GM19395 (cell line): Measurements from ENCODE around the gene PLEKHN1.
"Not testable (repeated sequence)": the region's sequence is repeated elsewhere in the genome, so short reads cannot be mapped to it uniquely, and the experiment has no call there.

ENCODE experiments used
- ATAC-seq: cut with Tn5 transposase; IDR thresholded peaks from one replicate; pipeline ENCODE4 v1.9.1; 2021; ENCODE audit warnings: mild to moderate bottlenecking, moderate library complexity; ENCODE audit not compliant: unreplicated experiment

PLEKHN1 gene

DNA sequence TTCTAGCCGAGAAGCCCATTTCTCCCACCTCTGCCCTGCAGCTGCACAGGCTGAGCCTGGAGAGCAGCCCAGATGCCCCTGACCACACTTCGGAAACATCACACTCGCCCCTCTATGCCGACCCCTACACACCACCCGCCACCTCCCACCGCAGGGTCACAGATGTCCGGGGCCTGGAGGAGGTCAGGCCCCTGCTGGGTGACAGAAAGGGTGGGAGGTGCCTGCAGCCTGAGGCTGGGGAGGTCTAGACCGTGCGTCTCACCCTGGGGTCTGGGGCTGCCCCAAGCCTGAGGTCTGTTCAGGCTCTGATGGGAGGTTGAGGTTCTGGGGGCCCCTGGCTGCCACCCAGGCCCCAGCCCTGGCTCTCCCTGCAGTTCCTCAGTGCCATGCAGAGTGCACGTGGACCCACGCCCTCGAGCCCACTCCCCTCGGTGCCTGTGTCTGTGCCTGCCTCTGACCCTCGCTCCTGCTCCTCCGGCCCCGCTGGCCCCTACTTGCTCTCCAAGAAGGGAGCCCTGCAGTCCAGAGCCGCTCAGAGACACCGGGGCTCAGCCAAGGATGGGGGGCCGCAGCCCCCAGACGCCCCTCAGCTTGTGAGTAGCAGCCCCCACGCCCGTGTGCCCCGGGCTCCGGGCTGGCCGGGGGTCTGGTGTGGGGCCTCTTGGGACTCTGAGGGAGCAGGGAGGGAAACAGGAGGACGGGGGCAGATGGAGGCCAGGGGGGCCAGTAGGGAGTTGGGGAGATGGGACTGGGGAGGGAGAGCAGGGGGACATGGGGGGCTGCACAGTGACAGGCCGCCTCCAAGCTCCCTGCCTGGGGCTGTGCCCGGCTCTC lies 7.4 kb downstream of the PLEKHN1 start:
- no peak for ATAC-seq

- ATAC-seq: no peak
Measured at GRCh38 chr1:974293-974640, 8.0 kb downstream of the PLEKHN1 start.

- no peak for ATAC-seq
Measured at GRCh38 chr1:974687-975328, 8.5 kb downstream of the PLEKHN1 start.

GRCh38 chr1:975365-975764 lies 9.1 kb downstream of the PLEKHN1 start:
- no peak for ATAC-seq

- no peak for ATAC-seq
Measured at GRCh38 chr1:975896-976683, 9.8 kb downstream of the PLEKHN1 start.

DNA sequence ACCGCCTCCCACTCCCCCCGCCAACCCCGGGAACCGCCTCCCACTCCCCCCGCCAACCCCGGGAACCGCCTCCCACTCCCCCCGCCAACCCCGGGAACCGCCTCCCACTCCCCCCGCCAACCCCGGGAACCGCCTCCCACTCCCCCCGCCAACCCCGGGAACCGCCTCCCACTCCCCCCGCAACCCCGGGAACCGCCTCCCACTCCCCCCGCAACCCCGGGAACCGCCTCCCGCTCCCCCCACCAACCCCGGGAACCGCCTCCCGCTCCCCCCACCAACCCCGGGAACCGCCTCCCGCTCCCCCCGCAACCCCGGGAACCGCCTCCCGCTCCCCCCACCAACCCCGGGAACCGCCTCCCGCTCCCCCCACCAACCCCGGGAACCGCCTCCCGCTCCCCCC lies 10.5 kb downstream of the PLEKHN1 start:
- not testable (repeated sequence) for ATAC-seq

- no peak for ATAC-seq
Measured at GRCh38 chr1:978069-978834, 12.0 kb downstream of the PLEKHN1 start.

DNA sequence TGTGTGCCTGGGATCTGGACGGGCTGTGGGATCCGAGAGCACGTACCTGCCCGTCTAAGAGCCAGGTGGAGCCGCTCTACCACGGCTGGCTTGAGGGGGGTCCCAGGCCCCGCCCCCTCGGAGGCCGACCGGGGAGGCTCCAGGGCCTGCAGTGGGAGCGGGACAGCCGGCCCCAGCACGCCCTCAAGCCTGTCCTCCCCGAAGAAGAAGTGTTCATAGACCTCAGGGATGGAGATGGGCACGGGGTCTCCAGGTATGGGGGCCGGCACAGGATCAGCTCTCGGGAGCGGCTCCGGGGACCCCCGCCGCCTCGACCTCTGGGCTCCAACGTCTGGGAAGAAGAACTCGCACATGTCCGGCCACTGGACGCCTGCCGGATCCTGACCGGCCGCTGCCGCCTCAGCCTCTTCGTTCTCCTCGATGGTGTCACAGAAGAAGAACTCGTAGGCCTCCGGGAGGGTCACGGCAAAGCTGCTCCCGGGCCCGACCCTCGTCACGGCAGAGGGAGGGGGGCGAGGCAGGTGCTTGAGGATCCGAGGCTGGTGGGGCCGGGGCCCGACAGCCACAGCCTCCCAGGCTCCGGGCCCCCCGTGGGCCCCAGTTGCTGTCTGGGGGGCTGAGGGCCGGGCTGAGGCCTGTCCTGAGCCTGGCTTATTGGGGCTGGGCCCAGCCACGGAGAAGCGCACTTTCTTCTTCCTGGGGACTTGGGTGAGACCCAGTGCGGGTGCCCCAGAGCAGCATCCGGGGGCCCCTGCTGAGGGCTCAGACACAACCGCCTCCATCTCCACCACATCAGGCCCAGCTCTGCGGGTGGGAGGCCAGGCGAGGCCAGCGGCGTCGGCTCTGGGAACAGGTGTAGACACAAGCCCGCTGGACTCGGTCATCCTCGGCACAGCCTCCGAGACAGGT lies 12.8 kb downstream of the PLEKHN1 start:
- ATAC-seq: no peak

- no peak for ATAC-seq
Measured at GRCh38 chr1:979744-980072, 13.4 kb downstream of the PLEKHN1 start.

DNA sequence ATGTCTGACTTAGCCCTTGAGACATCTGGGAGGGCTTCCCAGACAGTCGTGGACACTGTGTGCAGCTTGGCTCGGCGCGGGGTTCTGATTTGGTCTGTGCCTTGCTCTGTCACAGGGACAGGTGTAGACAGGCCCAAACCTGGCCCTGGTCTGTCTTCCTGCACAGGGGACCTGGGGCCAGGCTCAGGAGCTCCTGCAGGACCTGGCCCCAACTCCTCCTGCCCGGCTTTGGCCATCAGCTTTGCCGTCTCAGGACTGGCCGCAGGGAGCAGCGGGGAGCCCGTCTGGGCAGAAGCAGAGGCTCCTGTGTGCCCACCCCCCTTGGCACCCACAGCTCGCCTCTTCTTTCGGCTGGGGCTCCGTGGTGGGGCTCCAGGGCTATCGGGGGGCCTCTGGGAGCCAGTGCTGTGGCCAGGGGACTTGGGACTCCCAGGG lies 13.9 kb downstream of the PLEKHN1 start:
- ATAC-seq: no peak

DNA sequence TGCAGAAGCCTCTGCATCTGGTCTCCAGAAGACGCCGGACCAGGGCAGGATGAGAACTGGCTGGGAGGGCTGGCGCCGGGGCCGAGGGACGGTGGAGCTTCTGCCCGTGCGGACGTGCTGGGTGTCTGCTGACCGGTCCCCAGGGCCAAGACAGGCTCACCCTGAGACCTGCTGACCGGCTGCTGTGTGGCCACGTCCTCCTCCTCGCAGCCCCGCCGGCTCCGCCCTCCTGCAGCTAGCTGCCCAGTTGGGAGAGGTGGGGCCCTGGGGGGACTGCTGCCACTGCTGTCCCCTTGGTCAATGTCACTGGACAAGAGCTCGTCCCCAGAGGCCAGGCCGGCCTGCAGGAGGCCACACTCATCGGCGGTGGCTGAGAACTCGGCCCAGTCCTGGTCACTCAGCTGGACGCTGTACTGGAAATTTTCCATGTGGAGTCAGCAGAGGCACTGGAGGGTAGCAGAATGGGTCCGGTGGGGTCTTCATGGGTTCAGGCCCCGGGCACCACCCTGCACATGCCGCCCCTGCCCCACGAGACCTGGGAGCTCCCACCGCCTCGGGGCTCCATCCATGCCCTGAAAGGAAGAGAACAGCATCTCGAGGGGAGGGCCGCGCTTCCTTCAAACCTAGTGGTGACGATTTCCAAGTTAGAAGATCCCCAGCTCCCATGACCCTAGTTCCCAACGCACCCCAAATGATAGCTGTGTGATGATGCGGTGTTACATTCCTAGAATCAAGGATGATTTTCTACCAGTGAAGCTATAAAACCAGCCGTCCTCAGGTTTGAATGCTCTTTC lies 14.5 kb downstream of the PLEKHN1 start:
- no peak for ATAC-seq

- ATAC-seq: no peak
Measured at GRCh38 chr1:981491-981954, 15.2 kb downstream of the PLEKHN1 start.

GRCh38 chr1:981955-982558 lies 15.8 kb downstream of the PLEKHN1 start, which contains the start of gene PERM1:
TSS of gene PERM1 (minus strand) at chr1:982093. CDS start at chr1:981029, 1,064 bp downstream.
- no peak for ATAC-seq

- ATAC-seq: no peak
Measured at GRCh38 chr1:982765-983436, 16.6 kb downstream of the PLEKHN1 start.

DNA sequence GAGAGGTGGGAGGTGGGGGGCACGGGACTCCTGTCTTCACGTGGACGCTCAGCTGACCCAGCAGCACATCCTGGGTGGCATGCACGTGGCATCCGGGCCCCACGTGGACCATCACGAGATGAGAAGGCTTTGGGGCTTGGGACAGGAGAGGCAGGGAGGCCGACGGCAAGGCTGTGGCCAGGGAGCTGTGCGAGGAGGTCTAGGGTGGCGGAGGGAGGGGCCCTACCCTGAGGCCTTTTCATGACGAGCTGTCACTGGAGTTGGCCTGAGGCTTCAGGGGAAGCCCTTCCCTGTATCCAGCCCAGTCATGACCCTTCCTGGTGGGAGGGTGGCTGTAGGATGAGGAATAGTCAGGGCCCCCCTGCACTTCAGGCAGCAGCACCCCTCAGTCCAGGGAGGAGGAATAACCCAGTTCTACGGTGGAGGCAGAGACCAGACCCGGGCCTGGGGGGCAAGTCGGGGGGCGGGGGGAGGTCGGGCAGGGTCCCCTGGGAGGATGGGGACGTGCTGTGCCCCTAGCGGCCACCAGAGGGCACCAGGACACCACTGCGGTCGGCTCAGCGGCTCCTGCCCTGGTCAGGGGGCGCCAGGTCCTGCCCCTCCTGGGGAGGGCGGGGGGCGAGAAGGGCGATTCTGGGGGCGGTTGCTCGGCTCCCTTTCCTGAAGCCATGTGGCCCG lies 17.7 kb downstream of the PLEKHN1 start:
- ATAC-seq: no peak

- no peak for ATAC-seq
Measured at GRCh38 chr1:984476-984814, 18.2 kb downstream of the PLEKHN1 start.

DNA sequence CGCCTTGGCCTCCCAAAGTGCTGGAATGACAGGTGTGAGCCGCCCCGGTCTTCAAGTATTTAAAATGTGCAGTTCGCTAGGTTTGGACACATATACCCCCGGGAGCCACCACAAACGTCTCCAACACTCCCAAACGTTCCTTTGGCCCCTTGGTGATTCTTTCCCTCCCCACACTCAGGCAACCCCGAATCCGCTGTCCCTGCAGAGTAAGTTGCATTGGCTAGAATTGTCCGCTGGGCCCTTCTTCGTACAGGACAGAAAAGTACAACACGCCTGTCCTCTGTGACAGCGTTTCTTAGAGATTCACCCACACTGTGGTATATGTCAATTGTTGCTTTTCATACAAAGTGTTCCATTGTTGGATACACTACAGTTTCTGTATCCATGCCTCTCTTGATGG lies 18.8 kb downstream of the PLEKHN1 start:
- ATAC-seq: no peak

DNA sequence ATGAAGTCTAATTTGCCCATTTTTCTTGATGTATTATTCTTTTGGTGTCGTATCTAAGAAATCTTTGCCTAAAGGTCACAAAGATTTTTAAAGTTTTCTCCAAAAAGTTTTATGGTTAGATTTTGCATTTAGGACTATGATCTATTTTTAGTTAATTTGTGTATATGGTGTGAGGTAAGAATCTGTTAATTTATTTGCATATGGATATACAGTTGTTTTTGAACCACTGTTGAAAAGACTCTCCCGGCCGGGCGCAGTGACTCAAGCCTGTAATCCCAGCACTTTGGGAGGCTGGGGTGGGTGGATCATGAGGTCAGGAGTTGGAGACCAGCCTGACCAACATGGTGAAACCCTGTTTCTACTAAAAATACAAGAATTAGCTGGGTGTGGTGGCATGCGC lies 21.8 kb downstream of the PLEKHN1 start:
- not testable (repeated sequence) for ATAC-seq
